Measurements from ENCODE around the gene MAML3.

GRCh38 chr4:140195806-140196205, 41.8 kb upstream of the MAML3 start:
- no peak for TF ChIP-seq GATA3 (IDR thresholded peaks at IDR 0.05; ENCODE audit: low read depth, low read length)
- TF ChIP-seq GATA2 (IDR thresholded peaks at IDR 0.05; ENCODE audit: low read depth, low read length): no peak
